HepG2 (cell line): Measurements from ENCODE around the gene ENG. TPM values are rescaled to one million over a fixed set of nuclear protein-coding genes. Genes with fewer than 3 reads are reported as not detected.

ENCODE experiments used
- EP300 ChIP-seq, 3 experiments: sonication (generic) in 1 of 3; formaldehyde crosslinking in 1 of 3; IDR thresholded peaks; 2 replicates each; pipeline versions ENCODE4 v1.5.1 to v1.6.1; 2011 to 2020; ENCODE audit warnings: low read depth in 2 of 3, low read length in 2 of 3, borderline replicate concordance in 1 of 3, improper control_type of control experiment in 1 of 3, mild to moderate bottlenecking in 1 of 3, missing genetic modification reagents in 1 of 3, moderate library complexity in 1 of 3
- EZH2 ChIP-seq: conservative IDR thresholded peaks from 2 replicates; pipeline ENCODE4 v1.6.1; 2012; ENCODE audit warnings: mild to moderate bottlenecking, low read depth, low read length, moderate library complexity
- FOXA3 ChIP-seq: IDR thresholded peaks from 2 replicates; pipeline ENCODE4 v1.6.1; 2016; ENCODE audit warnings: missing genetic modification reagents, missing compliant biosample characterization
- KLF11 ChIP-seq: IDR thresholded peaks from 2 replicates; pipeline ENCODE4 v1.6.1; 2016; ENCODE audit warnings: missing compliant biosample characterization
- MTA1 ChIP-seq: sonication (generic); formaldehyde crosslinking; IDR thresholded peaks from 2 replicates; pipeline ENCODE4 v1.4.0; 2020; ENCODE audit warnings: missing genetic modification reagents, mild to moderate bottlenecking, borderline replicate concordance
- RBFOX2 ChIP-seq: fragments of 200-400 bp; formaldehyde crosslinking; IDR thresholded peaks from 2 replicates; pipeline ENCODE4 v1.6.1; 2017; ENCODE audit warnings: low read depth, mild to moderate bottlenecking, low read length
- RXRA ChIP-seq: sonication (generic); formaldehyde crosslinking; IDR thresholded peaks from 2 replicates; pipeline ENCODE4 v1.5.1; 2020; ENCODE audit warnings: missing genetic modification reagents
- SMYD3 ChIP-seq: sonication (generic); formaldehyde crosslinking; IDR thresholded peaks from 2 replicates; pipeline ENCODE4 v1.8.1; 2023; ENCODE audit warnings: mild to moderate bottlenecking, missing genetic modification reagents
- U2AF2 ChIP-seq: fragments of 200-400 bp; formaldehyde crosslinking; IDR thresholded peaks from 2 replicates; pipeline ENCODE4 v1.6.1; 2017; ENCODE audit warnings: low read depth, mild to moderate bottlenecking, low read length
- ZBTB21 ChIP-seq: sonication (generic); formaldehyde crosslinking; IDR thresholded peaks from 2 replicates; pipeline ENCODE4 v1.4.0; 2020; ENCODE audit warnings: missing genetic modification reagents
- ZNF441 ChIP-seq: sonication (generic); formaldehyde crosslinking; IDR thresholded peaks from 2 replicates; pipeline ENCODE4 v1.7.0; 2021; ENCODE audit warnings: missing genetic modification reagents, borderline replicate concordance
- ZNF724P ChIP-seq: sonication (generic); formaldehyde crosslinking; IDR thresholded peaks from 2 replicates; pipeline ENCODE4 v1.8.0; 2022; ENCODE audit warnings: missing genetic modification reagents, borderline replicate concordance
- ZNF788 ChIP-seq: sonication (generic); formaldehyde crosslinking; IDR thresholded peaks from 2 replicates; pipeline ENCODE4 v1.5.0; 2020; ENCODE audit warnings: mild to moderate bottlenecking, missing genetic modification reagents, borderline replicate concordance
- ZSCAN30 ChIP-seq: sonication (generic); formaldehyde crosslinking; IDR thresholded peaks from 2 replicates; pipeline ENCODE4 v1.5.0; 2020; ENCODE audit warnings: mild to moderate bottlenecking, missing genetic modification reagents
- ZZZ3 ChIP-seq: sonication (generic); formaldehyde crosslinking; IDR thresholded peaks from 2 replicates; pipeline ENCODE4 v1.4.0; 2020; ENCODE audit warnings: missing genetic modification reagents, mild to moderate bottlenecking, borderline replicate concordance
- polyA plus RNA-seq, 8 experiments: library from polyadenylated mRNA; depleted of rRNA in 3 of 8; stranded (reverse) in 7 of 8; unstranded in 1 of 8; fragments of >200 nt; fragmentation: Illumina TruSeq in 4 of 8; extraction: Trizol in 4 of 8; gene quantifications; 2 replicates each; pipeline versions ENCODE4 v1.2.1 to v1.2.3, GENCODE V29; 2011 to 2016; ENCODE audit warnings: low read depth in 4 of 8, missing spikeins in 1 of 8, mixed read lengths in 1 of 8; ENCODE audit not compliant: insufficient read depth in 1 of 8
- total RNA-seq, 5 experiments: library from RNA; depleted of rRNA; stranded (reverse); fragments of >200 nt; fragmentation: Illumina TruSeq; extraction: Trizol; gene quantifications; 2 replicates each; pipeline ENCODE4 v1.2.3, GENCODE V29; 2016; ENCODE audit warnings: low read depth in 1 of 5
- TF ChIP-seq, protein P1 (sequence below): sonication (generic); formaldehyde crosslinking; IDR thresholded peaks from 2 replicates; pipeline ENCODE4 v1.4.0; 2020; ENCODE audit warnings: missing genetic modification reagents
- TF ChIP-seq, protein P2 (sequence below): sonication (generic); formaldehyde crosslinking; IDR thresholded peaks from 2 replicates; pipeline ENCODE4 v1.4.0; 2020; ENCODE audit warnings: mild to moderate bottlenecking, missing genetic modification reagents
- TF ChIP-seq, protein P3 (sequence below): sonication (generic); formaldehyde crosslinking; conservative IDR thresholded peaks from 2 replicates; pipeline ENCODE4 v1.8.0; 2022; ENCODE audit warnings: low read depth, missing genetic modification reagents
- TF ChIP-seq, protein P4 (sequence below): sonication (generic); IDR thresholded peaks from 2 replicates; pipeline ENCODE4 v1.6.1; 2016; ENCODE audit warnings: low read depth, borderline replicate concordance
- TF ChIP-seq, protein P5 (sequence below): sonication (generic); formaldehyde crosslinking; IDR thresholded peaks from 2 replicates; pipeline ENCODE4 v1.4.0; 2020; ENCODE audit warnings: missing genetic modification reagents, mild to moderate bottlenecking, borderline replicate concordance

The ENG gene
- total and polyA plus RNA-seq, 2 of the 13 experiments (the other 11 are each of a cell fraction or from before 2014, with no cell fraction given) = 0.02 to 1.1 TPM

DNA sequence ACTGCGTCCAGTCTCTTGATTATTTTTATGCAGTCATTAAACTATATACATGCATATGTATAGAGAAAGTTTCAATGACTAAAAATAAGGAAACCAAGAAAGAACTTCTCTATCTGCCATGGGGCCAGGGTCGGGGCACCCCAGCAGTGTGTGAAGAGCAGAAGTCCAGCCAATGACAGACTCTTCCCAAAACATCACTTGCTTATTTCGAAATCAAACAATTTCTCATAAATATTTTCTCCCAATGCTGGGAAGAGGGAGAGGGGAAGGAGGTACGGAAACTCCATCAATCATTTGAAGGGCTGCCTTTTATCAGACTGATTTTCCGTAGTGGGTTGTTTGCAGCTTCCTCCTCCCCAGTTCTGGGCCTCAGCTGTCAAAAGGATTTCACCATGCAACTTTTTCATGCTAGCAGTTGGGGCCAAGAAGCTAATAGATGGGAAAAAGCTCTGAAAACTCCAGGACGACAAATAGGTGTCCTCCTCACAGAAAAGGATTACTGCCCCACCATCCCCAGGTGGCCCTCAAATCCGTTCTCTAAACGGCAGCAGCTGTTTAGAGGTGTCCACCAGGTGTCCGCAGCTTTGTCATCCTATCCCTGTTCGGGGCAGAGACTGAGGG, 52.4 kb downstream of the ENG start (continued):
- TF ChIP-seq, protein P1, sequence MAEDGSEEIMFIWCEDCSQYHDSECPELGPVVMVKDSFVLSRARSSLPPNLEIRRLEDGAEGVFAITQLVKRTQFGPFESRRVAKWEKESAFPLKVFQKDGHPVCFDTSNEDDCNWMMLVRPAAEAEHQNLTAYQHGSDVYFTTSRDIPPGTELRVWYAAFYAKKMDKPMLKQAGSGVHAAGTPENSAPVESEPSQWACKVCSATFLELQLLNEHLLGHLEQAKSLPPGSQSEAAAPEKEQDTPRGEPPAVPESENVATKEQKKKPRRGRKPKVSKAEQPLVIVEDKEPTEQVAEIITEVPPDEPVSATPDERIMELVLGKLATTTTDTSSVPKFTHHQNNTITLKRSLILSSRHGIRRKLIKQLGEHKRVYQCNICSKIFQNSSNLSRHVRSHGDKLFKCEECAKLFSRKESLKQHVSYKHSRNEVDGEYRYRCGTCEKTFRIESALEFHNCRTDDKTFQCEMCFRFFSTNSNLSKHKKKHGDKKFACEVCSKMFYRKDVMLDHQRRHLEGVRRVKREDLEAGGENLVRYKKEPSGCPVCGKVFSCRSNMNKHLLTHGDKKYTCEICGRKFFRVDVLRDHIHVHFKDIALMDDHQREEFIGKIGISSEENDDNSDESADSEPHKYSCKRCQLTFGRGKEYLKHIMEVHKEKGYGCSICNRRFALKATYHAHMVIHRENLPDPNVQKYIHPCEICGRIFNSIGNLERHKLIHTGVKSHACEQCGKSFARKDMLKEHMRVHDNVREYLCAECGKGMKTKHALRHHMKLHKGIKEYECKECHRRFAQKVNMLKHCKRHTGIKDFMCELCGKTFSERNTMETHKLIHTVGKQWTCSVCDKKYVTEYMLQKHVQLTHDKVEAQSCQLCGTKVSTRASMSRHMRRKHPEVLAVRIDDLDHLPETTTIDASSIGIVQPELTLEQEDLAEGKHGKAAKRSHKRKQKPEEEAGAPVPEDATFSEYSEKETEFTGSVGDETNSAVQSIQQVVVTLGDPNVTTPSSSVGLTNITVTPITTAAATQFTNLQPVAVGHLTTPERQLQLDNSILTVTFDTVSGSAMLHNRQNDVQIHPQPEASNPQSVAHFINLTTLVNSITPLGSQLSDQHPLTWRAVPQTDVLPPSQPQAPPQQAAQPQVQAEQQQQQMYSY = no peak
- no peak for TF ChIP-seq U2AF2
- TF ChIP-seq ZZZ3 (CRISPR knock-in tag) = no peak
- TF ChIP-seq, protein P2, sequence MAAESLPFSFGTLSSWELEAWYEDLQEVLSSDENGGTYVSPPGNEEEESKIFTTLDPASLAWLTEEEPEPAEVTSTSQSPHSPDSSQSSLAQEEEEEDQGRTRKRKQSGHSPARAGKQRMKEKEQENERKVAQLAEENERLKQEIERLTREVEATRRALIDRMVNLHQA (CRISPR knock-in tag) = 0 out of 2 replicates have a peak, but pooled peaks have one; percentile 30
- TF ChIP-seq KLF11 (CRISPR knock-in tag) = no peak
- no peak for TF ChIP-seq ZSCAN30 (CRISPR knock-in tag)
- TF ChIP-seq FOXA3 (CRISPR knock-in tag) = 0 out of 2 replicates have a peak, but pooled peaks have one; percentile 13
- TF ChIP-seq RXRA (CRISPR knock-in tag) = no peak
- TF ChIP-seq EZH2 = no peak
- TF ChIP-seq, protein P3, sequence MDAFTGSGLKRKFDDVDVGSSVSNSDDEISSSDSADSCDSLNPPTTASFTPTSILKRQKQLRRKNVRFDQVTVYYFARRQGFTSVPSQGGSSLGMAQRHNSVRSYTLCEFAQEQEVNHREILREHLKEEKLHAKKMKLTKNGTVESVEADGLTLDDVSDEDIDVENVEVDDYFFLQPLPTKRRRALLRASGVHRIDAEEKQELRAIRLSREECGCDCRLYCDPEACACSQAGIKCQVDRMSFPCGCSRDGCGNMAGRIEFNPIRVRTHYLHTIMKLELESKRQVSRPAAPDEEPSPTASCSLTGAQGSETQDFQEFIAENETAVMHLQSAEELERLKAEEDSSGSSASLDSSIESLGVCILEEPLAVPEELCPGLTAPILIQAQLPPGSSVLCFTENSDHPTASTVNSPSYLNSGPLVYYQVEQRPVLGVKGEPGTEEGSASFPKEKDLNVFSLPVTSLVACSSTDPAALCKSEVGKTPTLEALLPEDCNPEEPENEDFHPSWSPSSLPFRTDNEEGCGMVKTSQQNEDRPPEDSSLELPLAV (CRISPR knock-in tag) = no peak
- TF ChIP-seq, protein P4, sequence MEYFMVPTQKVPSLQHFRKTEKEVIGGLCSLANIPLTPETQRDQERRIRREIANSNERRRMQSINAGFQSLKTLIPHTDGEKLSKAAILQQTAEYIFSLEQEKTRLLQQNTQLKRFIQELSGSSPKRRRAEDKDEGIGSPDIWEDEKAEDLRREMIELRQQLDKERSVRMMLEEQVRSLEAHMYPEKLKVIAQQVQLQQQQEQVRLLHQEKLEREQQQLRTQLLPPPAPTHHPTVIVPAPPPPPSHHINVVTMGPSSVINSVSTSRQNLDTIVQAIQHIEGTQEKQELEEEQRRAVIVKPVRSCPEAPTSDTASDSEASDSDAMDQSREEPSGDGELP = peak; percentile 61; the same call in 1 of the 2 replicates
- TF ChIP-seq SMYD3 = no peak
- TF ChIP-seq RBFOX2 = no peak
- no peak for TF ChIP-seq EP300 (IDR thresholded peaks at IDR 0.05; ENCODE audit: low read depth in 2 of 2, low read length in 2 of 2)
- TF ChIP-seq EP300 (CRISPR knock-in tag; IDR thresholded peaks at IDR 0.05; ENCODE audit: borderline replicate concordance) = no peak
- TF ChIP-seq MTA1 (CRISPR knock-in tag) = no peak
- TF ChIP-seq ZBTB21 (CRISPR knock-in tag) = 0 out of 2 replicates have a peak, but pooled peaks have one; percentile 7
- TF ChIP-seq ZNF788 = no peak
- TF ChIP-seq, protein P5, sequence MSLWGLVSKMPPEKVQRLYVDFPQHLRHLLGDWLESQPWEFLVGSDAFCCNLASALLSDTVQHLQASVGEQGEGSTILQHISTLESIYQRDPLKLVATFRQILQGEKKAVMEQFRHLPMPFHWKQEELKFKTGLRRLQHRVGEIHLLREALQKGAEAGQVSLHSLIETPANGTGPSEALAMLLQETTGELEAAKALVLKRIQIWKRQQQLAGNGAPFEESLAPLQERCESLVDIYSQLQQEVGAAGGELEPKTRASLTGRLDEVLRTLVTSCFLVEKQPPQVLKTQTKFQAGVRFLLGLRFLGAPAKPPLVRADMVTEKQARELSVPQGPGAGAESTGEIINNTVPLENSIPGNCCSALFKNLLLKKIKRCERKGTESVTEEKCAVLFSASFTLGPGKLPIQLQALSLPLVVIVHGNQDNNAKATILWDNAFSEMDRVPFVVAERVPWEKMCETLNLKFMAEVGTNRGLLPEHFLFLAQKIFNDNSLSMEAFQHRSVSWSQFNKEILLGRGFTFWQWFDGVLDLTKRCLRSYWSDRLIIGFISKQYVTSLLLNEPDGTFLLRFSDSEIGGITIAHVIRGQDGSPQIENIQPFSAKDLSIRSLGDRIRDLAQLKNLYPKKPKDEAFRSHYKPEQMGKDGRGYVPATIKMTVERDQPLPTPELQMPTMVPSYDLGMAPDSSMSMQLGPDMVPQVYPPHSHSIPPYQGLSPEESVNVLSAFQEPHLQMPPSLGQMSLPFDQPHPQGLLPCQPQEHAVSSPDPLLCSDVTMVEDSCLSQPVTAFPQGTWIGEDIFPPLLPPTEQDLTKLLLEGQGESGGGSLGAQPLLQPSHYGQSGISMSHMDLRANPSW (CRISPR knock-in tag) = no peak
- TF ChIP-seq ZNF441 (CRISPR knock-in tag) = peak; percentile 23; the same call in 1 of the 2 replicates
- no peak for TF ChIP-seq ZNF724P
